ENCODE measurements around the gene SCAPER. TPM values are rescaled to one million over a fixed set of nuclear protein-coding genes. Genes with fewer than 3 reads are reported as not detected.
A peak's percentile ranks its signal among the peaks of the same experiment; 100 is the strongest.

Gene SCAPER
- total and polyA plus RNA-seq, 11 donors, result 6.7 to 53.9 (median 38.3) TPM

- peaks cover 0 to 5% (median 0%) of the 10 kb centered on the region in 12 donors for H3K9me3 ChIP-seq
- peaks cover 0 to 15% (median 4%) of the 10 kb centered on the region in 9 donors for H3K36me3 ChIP-seq
- H3K27me3 ChIP-seq, result no peaks in the 10 kb centered on the region
- intact Hi-C loops (cut with DNase I), result loop anchor here in 1 of 10 donors (10.0 kb wide), 1 partner anchor 200 kb away; no protein-coding TSS in a partner anchor
- no peak overlapping the region for H3K4me3 ChIP-seq
- TF ChIP-seq POLR2A (IDR thresholded peaks at IDR 0.05), result no peak
- no peak for TF ChIP-seq CTCF (IDR thresholded peaks at IDR 0.05)
- peak in 3 of 4 donors; percentile 36 to 70 (median 54) for ATAC-seq
- H3K4me1 ChIP-seq, result peaks cover 0 to 4% (median 0%) of the 10 kb centered on the region in 12 donors
- 42 to 50% (median 49%) methylated on average over 5 of the region's 5 CpGs for WGBS, 4 donors
- H3K27ac ChIP-seq, result peak overlapping the region in 7 of 12 donors; percentile 11 to 44 (median 28)
- no peak for DNase-seq
Measured at GRCh38 chr15:76664895-76665294, 240.2 kb downstream of the SCAPER start.

- no peak overlapping the region for H3K4me3 ChIP-seq
- no peaks in the 10 kb centered on the region for H3K27me3 ChIP-seq
- peak overlapping the region in 8 of 12 donors; percentile 3 to 44 (median 24) for H3K27ac ChIP-seq
- ATAC-seq, result peak in 2 of 4 donors; percentile 13 to 38
- DNase-seq, result no peak
- 46 to 60% (median 52%) methylated on average over 2 of the region's 2 CpGs for WGBS, 4 donors
- H3K36me3 ChIP-seq, result peaks cover 0 to 15% (median 4%) of the 10 kb centered on the region in 9 donors
- TF ChIP-seq POLR2A (IDR thresholded peaks at IDR 0.05) (no peak), CTCF (IDR thresholded peaks at IDR 0.05) (no peak)
- H3K4me1 ChIP-seq, result peaks cover 0 to 4% (median 0%) of the 10 kb centered on the region in 12 donors
- peaks cover 0 to 5% (median 0%) of the 10 kb centered on the region in 12 donors for H3K9me3 ChIP-seq
- intact Hi-C loops (cut with DNase I), result loop anchor here in 1 of 10 donors (10.0 kb wide), 1 partner anchor 200 kb away; no protein-coding TSS in a partner anchor
Measured at GRCh38 chr15:76664411-76664810, 240.7 kb downstream of the SCAPER start.

GRCh38 chr15:76663529-76663928 lies 241.6 kb downstream of the SCAPER start:
- ATAC-seq (no peak), DNase-seq (no peak)
- H3K27ac ChIP-seq, result peak overlapping the region in 1 of 12 donors; percentile 31
- WGBS, 4 donors, result 93 to 99% (median 96%) methylated on average over 2 of the region's 2 CpGs
- H3K36me3 ChIP-seq, result peaks cover 0 to 17% (median 4%) of the 10 kb centered on the region in 9 donors
- TF ChIP-seq CTCF (IDR thresholded peaks at IDR 0.05) (no peak), POLR2A (IDR thresholded peaks at IDR 0.05) (no peak)
- H3K4me1 ChIP-seq, result peaks cover 0 to 4% (median 0%) of the 10 kb centered on the region in 12 donors
- H3K27me3 ChIP-seq, result no peaks in the 10 kb centered on the region
- no peak overlapping the region for H3K4me3 ChIP-seq
- intact Hi-C loops (cut with DNase I), result loop anchor here in 1 of 10 donors (10.0 kb wide), 1 partner anchor 201 kb away; no protein-coding TSS in a partner anchor
- peaks cover 0 to 5% (median 0%) of the 10 kb centered on the region in 12 donors for H3K9me3 ChIP-seq

- Histone ChIP-seq H3K36me3 (peaks cover 0 to 8% (median 0%) of the 10 kb centered on the region in 9 donors), H3K9me3 (peaks cover 0 to 24% (median 0%) of the 10 kb centered on the region in 12 donors), H3K4me3 (no peak overlapping the region), H3K27ac (no peak overlapping the region), H3K4me1 (no peaks in the 10 kb centered on the region), H3K27me3 (no peaks in the 10 kb centered on the region)
- WGBS, 4 donors, result 84 to 95% (median 90%) methylated on average over 8 of the region's 8 CpGs
- ATAC-seq (no peak), DNase-seq (no peak)
- intact Hi-C loops (cut with DNase I), result loop anchor here in 1 of 10 donors (10.0 kb wide), 1 partner anchor 206 kb away; no protein-coding TSS in a partner anchor
- TF ChIP-seq POLR2A (IDR thresholded peaks at IDR 0.05) (no peak), CTCF (IDR thresholded peaks at IDR 0.05) (no peak)
Measured at GRCh38 chr15:76648732-76649444, 256.3 kb downstream of the SCAPER start.
